ENCODE results near the gene LARGE1. TPM values are rescaled to one million over a fixed set of nuclear protein-coding genes. Genes with fewer than 3 reads are reported as not detected.

The LARGE1 gene
- total RNA-seq, 2 donors from 2014 or later: 12.5 to 21.1 TPM

DNA sequence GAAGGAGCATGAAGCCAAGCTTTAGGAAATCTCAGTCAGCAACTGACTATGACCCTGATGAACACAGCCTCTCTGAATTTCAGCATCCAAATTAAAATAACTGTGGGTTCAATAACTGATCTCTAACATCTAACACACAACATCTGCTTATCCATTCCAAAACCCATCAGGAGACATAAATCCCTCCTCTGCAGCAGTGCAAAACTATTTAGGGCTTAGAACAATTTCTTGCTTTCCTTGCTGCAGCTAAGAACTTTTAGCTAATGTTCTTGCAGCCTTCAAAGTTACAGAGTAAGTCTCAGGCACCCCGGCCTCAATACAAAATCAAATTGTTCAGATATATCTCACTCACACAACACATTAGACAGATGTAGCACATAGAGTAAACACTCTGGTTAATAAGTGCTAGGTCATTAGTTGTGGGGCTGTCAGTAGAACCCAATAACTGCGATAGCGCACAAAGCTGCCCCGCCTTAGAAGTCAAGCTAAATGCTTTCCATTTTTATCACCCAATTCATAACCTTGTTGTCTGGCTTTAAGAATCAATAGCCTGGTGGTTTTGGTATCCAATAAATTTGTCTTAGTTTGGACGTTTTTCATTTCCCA is 139.6 kb downstream of the LARGE1 start:
- H3K27ac ChIP-seq: peak overlapping the region in 3 of 4 donors; percentile 23 to 55 (median 49)
- no peaks in the 10 kb centered on the region for H3K9me3 ChIP-seq
- intact Hi-C loops (cut with DNase I): no loop called here
- no peaks in the 10 kb centered on the region for H3K27me3 ChIP-seq
- TF ChIP-seq, protein P1, sequence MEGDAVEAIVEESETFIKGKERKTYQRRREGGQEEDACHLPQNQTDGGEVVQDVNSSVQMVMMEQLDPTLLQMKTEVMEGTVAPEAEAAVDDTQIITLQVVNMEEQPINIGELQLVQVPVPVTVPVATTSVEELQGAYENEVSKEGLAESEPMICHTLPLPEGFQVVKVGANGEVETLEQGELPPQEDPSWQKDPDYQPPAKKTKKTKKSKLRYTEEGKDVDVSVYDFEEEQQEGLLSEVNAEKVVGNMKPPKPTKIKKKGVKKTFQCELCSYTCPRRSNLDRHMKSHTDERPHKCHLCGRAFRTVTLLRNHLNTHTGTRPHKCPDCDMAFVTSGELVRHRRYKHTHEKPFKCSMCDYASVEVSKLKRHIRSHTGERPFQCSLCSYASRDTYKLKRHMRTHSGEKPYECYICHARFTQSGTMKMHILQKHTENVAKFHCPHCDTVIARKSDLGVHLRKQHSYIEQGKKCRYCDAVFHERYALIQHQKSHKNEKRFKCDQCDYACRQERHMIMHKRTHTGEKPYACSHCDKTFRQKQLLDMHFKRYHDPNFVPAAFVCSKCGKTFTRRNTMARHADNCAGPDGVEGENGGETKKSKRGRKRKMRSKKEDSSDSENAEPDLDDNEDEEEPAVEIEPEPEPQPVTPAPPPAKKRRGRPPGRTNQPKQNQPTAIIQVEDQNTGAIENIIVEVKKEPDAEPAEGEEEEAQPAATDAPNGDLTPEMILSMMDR (IDR thresholded peaks at IDR 0.05): no peak
- no peak for TF ChIP-seq POLR2A (IDR thresholded peaks at IDR 0.05)
- DNase-seq: peak; percentile 22 to 51 (median 39)
- WGBS, 2 donors: 6 to 19% methylated on average over 5 of the region's 5 CpGs
- peaks cover 29% of the 10 kb centered on the region for H3K4me1 ChIP-seq
- peak; percentile 77 for ATAC-seq
- H3K4me3 ChIP-seq: no peak overlapping the region
- no peaks in the 10 kb centered on the region for H3K36me3 ChIP-seq (replicated peaks in 1 of 2; ENCODE audit: insufficient read depth in 1 of 2, low read depth in 2 of 2)

DNA sequence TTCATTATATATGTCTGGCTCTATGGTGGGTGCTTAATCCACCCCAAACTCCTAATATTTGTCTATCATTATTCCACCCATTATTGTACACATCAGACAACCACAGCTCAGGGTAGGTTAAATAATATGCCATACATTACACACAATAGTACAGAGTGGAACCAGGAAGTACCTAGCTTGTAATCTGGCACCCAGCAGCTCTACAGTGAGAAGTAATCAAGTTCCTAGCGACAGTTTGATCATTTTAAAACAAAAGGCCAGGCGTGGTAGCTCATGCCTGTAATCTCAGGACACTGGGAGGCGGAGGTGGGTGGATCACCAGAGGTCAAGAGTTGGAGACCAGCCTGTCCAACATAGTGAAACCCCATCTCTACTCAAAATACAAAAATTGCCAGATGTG is 141.0 kb downstream of the LARGE1 start:
- DNase-seq (no peak), ATAC-seq (no peak)
- Histone ChIP-seq H3K9me3 (no peaks in the 10 kb centered on the region), H3K36me3 (replicated peaks in 1 of 2; ENCODE audit: insufficient read depth in 1 of 2, low read depth in 2 of 2) (no peaks in the 10 kb centered on the region), H3K4me1 (peaks cover 24% of the 10 kb centered on the region), H3K4me3 (no peak overlapping the region), H3K27me3 (no peaks in the 10 kb centered on the region), H3K27ac (no peak overlapping the region)
- intact Hi-C loops (cut with DNase I): no loop called here
- no peak for TF ChIP-seq POLR2A (IDR thresholded peaks at IDR 0.05)
- TF ChIP-seq, protein P1 (IDR thresholded peaks at IDR 0.05): no peak
- 57 to 71% methylated on average over 2 to 3 of the region's 3 CpGs for WGBS, 2 donors

DNA sequence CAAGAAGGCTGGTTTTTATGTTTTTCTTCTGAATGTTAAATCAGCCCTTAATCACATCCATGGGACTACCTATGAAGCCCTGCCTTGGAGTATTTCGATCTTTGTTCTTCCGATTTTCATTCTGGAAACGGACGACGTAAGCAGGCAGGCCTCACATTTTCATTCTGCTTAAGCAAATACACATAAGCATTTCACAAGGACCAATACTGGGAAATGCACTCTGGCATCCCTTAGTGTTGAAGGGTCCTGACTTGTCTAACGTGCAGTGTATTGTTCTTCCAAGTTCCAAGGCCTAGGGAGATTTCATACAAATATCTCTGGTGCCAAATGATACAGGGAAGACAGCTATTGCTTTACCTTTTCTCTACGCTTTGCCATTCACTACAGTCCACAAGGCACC is 143.8 kb downstream of the LARGE1 start:
- Histone ChIP-seq H3K4me1 (peaks cover 27% of the 10 kb centered on the region), H3K27me3 (no peaks in the 10 kb centered on the region), H3K9me3 (no peaks in the 10 kb centered on the region), H3K36me3 (replicated peaks in 1 of 2; ENCODE audit: insufficient read depth in 1 of 2, low read depth in 2 of 2) (no peaks in the 10 kb centered on the region), H3K27ac (no peak overlapping the region), H3K4me3 (no peak overlapping the region)
- intact Hi-C loops (cut with DNase I): no loop called here
- TF ChIP-seq POLR2A (IDR thresholded peaks at IDR 0.05): no peak
- TF ChIP-seq, protein P1 (IDR thresholded peaks at IDR 0.05): no peak
- DNase-seq (no peak), ATAC-seq (no peak)
- WGBS, 2 donors: 78 to 95% methylated on average over 7 of the region's 7 CpGs

DNA sequence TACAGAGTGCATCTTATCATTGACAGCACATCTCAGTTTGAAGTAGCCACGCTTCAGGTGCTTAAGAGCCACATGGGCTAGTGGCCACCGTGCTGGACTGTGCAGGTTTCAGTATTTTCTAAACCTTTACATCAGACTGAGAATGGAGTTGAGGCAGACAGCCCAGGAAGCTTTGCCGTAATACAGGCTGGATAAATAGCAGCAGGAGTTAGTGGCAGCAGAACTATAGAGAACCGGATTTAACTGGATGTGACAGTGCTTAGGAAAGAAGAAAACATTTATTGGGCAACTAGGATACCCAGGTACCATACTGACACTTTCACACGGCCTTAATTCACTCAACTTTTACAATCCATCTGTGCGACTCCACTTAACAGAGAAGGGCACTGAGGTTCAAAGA is 145.5 kb downstream of the LARGE1 start:
- H3K4me1 ChIP-seq: peaks cover 16% of the 10 kb centered on the region
- no peaks in the 10 kb centered on the region for H3K9me3 ChIP-seq
- whole genome bisulfite sequencing, 2 donors: 86 to 87% methylated on average over 6 of the region's 6 CpGs
- H3K4me3 ChIP-seq: no peak overlapping the region
- H3K27ac ChIP-seq: no peak overlapping the region
- DNase-seq (no peak), ATAC-seq (no peak)
- intact Hi-C loops (cut with DNase I): no loop called here
- TF ChIP-seq, protein P1 (IDR thresholded peaks at IDR 0.05): no peak
- no peak for TF ChIP-seq POLR2A (IDR thresholded peaks at IDR 0.05)
- no peaks in the 10 kb centered on the region for H3K36me3 ChIP-seq (replicated peaks in 1 of 2; ENCODE audit: insufficient read depth in 1 of 2, low read depth in 2 of 2)
- no peaks in the 10 kb centered on the region for H3K27me3 ChIP-seq

DNA sequence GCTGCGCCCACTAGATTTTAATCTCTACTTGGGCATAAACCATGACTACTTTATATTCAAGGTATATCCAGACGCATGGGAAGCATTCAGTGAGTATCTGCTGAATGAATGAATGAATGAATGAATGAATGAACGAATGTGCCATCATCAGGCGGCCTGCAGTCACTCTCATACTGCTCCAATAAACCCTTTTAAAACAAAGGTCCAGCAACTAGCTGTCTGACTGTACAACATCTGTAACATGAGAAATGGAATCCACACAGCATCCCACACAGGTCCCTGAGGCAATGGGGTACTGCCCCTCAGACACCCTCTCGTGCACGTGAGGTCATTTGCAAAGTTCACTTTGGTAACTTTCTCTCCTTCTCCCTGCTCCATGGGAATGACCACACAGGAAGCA is 147.5 kb downstream of the LARGE1 start:
- no peaks in the 10 kb centered on the region for H3K36me3 ChIP-seq (replicated peaks in 1 of 2; ENCODE audit: insufficient read depth in 1 of 2, low read depth in 2 of 2)
- WGBS, 2 donors: 81 to 84% methylated on average over 6 of the region's 6 CpGs
- DNase-seq (no peak), ATAC-seq (no peak)
- no peak for TF ChIP-seq POLR2A (IDR thresholded peaks at IDR 0.05)
- TF ChIP-seq, protein P1 (IDR thresholded peaks at IDR 0.05): no peak
- no peaks in the 10 kb centered on the region for H3K9me3 ChIP-seq
- no peak overlapping the region for H3K4me3 ChIP-seq
- H3K4me1 ChIP-seq: peaks cover 9% of the 10 kb centered on the region
- H3K27me3 ChIP-seq: no peaks in the 10 kb centered on the region
- H3K27ac ChIP-seq: no peak overlapping the region
- intact Hi-C loops (cut with DNase I): no loop called here

Data from body of pancreas (tissue), 4 donors.